Progenitor cell of endocrine pancreas (in vitro differentiated cells): ENCODE data around the gene HIPK2. TPM values are rescaled to one million over a fixed set of nuclear protein-coding genes. Genes with fewer than 3 reads are reported as not detected.

Source experiments
- DNase-seq: peaks from one replicate; pipeline ENCODE4 v3.0.0; 2021; ENCODE audit warnings: low spot score; ENCODE audit not compliant: unreplicated experiment
- H3K27ac Mint-ChIP-seq: 2 replicates; pipeline ENCODE4 v1.8.0; 2021; ENCODE audit warnings: mild to moderate bottlenecking, moderate library complexity, mixed read lengths
- H3K27me3 Mint-ChIP-seq: 2 replicates; pipeline ENCODE4 v1.8.0; 2021; ENCODE audit warnings: mixed read lengths
- H3K36me3 Mint-ChIP-seq: 2 replicates; pipeline ENCODE4 v1.8.0; 2022; ENCODE audit warnings: mixed read lengths; ENCODE audit not compliant: insufficient read depth
- H3K4me1 Mint-ChIP-seq: 2 replicates; pipeline ENCODE4 v1.8.0; 2021; ENCODE audit warnings: low read depth, mixed read lengths
- H3K4me3 Mint-ChIP-seq: 2 replicates; pipeline ENCODE4 v1.8.0; 2021; ENCODE audit warnings: low read depth, mild to moderate bottlenecking, moderate library complexity, mixed read lengths
- H3K9me3 Mint-ChIP-seq: 2 replicates; pipeline ENCODE4 v1.8.0; 2021; ENCODE audit warnings: low read depth, mixed read lengths
- total RNA-seq: library from RNA; stranded (reverse); gene quantifications from 2 replicates; pipeline ENCODE4 v1.2.1, GENCODE V29; 2021
- TF ChIP-seq, protein P1 (sequence below): fragments of 200-600 bp; sonication (generic); IDR thresholded peaks from one replicate; pipeline ENCODE4 v1.5.0; 2021; ENCODE audit warnings: antibody characterized with exemption, mild to moderate bottlenecking; ENCODE audit not compliant: unreplicated experiment

HIPK2 gene
- total RNA-seq, 1 donor from 2014 or later: 146 TPM

DNA sequence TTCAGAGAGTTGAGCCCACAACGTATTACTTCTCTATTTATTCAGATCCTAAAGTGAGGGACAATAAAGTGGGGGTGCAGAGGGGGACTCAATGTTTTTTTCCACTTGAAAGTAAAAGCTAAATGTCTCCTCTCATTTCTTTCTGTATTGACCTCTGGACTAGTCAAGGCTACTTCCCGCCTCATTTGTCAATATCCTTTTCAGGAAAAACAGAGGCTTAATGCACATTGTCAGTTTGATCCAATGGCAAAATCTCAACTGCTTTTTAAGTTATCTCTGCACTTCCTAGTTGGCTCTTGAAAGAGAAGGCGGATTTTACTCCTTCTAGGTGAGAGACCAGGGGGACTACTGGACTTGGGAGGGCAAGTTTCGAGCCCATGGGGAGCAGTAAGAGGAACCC lies 56.4 kb downstream of the HIPK2 start:
- Mint-ChIP-seq H3K36me3 (peaks cover 9% of the 10 kb centered on the region), H3K27me3 (no peaks in the 10 kb centered on the region), H3K4me3 (no peak overlapping the region), H3K9me3 (no peaks in the 10 kb centered on the region), H3K27ac (peak overlapping the region; percentile 56), H3K4me1 (peaks cover 24% of the 10 kb centered on the region)
- TF ChIP-seq, protein P1, sequence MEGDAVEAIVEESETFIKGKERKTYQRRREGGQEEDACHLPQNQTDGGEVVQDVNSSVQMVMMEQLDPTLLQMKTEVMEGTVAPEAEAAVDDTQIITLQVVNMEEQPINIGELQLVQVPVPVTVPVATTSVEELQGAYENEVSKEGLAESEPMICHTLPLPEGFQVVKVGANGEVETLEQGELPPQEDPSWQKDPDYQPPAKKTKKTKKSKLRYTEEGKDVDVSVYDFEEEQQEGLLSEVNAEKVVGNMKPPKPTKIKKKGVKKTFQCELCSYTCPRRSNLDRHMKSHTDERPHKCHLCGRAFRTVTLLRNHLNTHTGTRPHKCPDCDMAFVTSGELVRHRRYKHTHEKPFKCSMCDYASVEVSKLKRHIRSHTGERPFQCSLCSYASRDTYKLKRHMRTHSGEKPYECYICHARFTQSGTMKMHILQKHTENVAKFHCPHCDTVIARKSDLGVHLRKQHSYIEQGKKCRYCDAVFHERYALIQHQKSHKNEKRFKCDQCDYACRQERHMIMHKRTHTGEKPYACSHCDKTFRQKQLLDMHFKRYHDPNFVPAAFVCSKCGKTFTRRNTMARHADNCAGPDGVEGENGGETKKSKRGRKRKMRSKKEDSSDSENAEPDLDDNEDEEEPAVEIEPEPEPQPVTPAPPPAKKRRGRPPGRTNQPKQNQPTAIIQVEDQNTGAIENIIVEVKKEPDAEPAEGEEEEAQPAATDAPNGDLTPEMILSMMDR: no peak
- no peak for DNase-seq

DNA sequence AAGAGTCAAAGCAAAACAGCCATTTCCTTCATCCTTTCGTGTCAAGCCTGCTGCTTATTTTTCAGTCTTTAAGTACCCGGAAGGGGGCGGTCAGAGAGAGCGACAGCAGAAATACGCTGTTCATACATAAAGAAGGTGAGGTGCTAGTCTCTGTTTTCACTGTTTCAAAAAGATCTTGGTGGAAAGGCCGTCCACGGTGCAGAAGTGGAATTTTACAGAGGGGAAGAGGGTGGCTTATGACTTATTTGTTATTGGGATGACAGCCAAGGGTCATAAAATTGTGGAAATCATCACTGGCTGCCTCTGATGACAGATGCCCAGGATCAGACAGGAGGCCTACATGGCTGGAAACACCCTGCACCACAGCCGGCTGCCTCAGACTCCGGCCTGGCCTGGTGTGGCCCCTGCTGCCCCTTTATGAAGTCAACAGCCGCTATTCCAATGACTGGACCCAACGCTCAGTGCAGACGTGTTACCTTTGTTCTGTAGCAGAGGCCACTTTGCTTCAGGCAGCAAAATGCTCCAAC lies 57.0 kb downstream of the HIPK2 start:
- Mint-ChIP-seq H3K9me3 (no peaks in the 10 kb centered on the region), H3K27ac (no peak overlapping the region), H3K4me3 (no peak overlapping the region), H3K27me3 (no peaks in the 10 kb centered on the region), H3K4me1 (peaks cover 20% of the 10 kb centered on the region), H3K36me3 (peaks cover 11% of the 10 kb centered on the region)
- TF ChIP-seq, protein P1: no peak
- no peak for DNase-seq

DNA sequence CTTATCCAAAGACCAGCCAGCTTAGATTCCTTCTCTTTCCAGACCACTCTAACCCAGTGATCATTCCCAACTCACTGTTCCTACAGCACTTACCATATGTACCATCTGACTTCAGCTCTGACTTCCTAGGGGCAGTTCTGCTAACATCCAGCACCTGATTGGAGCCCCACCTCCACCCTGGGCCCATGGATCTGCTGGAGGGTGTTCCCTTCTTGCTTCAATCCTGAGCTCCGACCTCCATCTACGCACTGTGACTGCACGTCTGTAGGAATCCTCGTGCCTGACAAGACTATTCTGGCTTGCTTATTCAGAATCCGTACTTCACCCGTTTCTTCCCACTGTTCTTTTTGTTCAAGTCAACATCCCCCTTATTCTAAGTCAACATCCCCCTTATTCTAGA lies 57.6 kb downstream of the HIPK2 start:
- Mint-ChIP-seq H3K4me1 (peaks cover 17% of the 10 kb centered on the region), H3K9me3 (no peaks in the 10 kb centered on the region), H3K4me3 (no peak overlapping the region), H3K36me3 (peaks cover 17% of the 10 kb centered on the region), H3K27ac (no peak overlapping the region), H3K27me3 (no peaks in the 10 kb centered on the region)
- TF ChIP-seq, protein P1: no peak
- DNase-seq: no peak

DNA sequence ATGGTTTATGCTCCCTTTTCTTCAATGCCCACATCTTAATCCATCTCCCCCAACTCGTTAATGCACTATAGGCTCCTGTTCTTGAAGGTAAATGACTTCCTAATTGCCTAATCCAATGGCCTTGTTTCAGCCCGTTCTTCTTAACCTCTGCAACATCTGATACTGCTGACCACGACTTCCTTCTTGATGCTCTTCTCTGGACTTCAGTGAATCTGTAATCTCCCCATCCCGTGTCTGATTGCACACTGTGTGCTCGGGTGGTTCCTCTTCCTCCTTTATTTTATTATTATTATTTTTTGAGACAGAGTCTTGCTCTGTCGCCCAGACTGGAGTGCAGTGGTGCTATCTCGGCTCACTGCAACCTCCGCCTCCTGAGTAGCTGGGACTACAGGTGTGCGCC lies 58.9 kb downstream of the HIPK2 start:
- H3K27me3 Mint-ChIP-seq: no peaks in the 10 kb centered on the region
- H3K4me1 Mint-ChIP-seq: peaks cover 13% of the 10 kb centered on the region
- no peak for DNase-seq
- H3K36me3 Mint-ChIP-seq: peaks cover 21% of the 10 kb centered on the region
- H3K27ac Mint-ChIP-seq: no peak overlapping the region
- H3K4me3 Mint-ChIP-seq: no peak overlapping the region
- TF ChIP-seq, protein P1: no peak
- no peaks in the 10 kb centered on the region for H3K9me3 Mint-ChIP-seq

DNA sequence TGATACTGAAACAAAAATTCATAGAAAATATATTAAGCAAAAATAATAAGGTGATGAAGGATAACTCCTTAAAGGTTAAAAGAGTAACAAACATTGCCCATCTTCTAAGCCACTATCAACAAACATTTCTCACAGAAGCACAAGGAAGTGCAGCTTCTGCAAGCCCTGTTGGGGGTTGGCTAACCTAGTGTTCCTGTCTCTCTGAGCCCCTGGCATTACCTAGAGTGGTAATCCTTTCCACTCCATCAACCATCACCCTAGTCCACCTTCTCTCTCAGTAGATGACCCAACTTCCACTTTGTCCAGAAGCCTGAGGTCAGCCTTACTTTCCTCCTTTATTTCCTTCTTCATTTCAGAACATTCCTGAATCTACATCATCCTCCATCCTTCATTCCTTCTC lies 59.7 kb downstream of the HIPK2 start:
- Mint-ChIP-seq H3K4me1 (peaks cover 14% of the 10 kb centered on the region), H3K27ac (no peak overlapping the region), H3K4me3 (no peak overlapping the region), H3K9me3 (no peaks in the 10 kb centered on the region), H3K36me3 (peaks cover 22% of the 10 kb centered on the region), H3K27me3 (no peaks in the 10 kb centered on the region)
- TF ChIP-seq, protein P1: no peak
- DNase-seq: no peak
